CD4-positive, alpha-beta T cell (primary cell): Measurements from ENCODE around the gene CTNNA2. TPM values are rescaled to one million over a fixed set of nuclear protein-coding genes. Genes with fewer than 3 reads are reported as not detected.

Experiments used
- ATAC-seq: fragments of 200-7000 bp; cut with Tn5 transposase; one replicate; pipeline ENCODE4 v1.10.0; 2022; ENCODE audit warnings: mild to moderate bottlenecking; ENCODE audit not compliant: poor library complexity
- CTCF ChIA-PET: fragments of 350-600 bp; sonication (Branson Sonifier 250); formaldehyde crosslinking; loops from one replicate; lab custom pipeline; 2021; ENCODE audit warnings: antibody characterized with exemption, inconsistent platforms; lab: Charles Lee
- POLR2A ChIA-PET: fragments of 350-600 bp; sonication (Branson Sonifier 250); formaldehyde crosslinking; loops from one replicate; lab custom pipeline; 2021; ENCODE audit warnings: antibody characterized with exemption, inconsistent platforms; lab: Charles Lee
- DNase-seq, 14 experiments: peaks; one replicate each; pipeline ENCODE4 v3.0.0-alpha.2; 2013 to 2020; ENCODE audit warnings: mixed read lengths in 2 of 14
- H3K27ac ChIP-seq, 2 donors: one replicate each; pipeline versions ENCODE4 v1.5.1 to v1.7.0; 2013; ENCODE audit warnings: low read length in 2 of 2, low read depth in 1 of 2, mild to moderate bottlenecking in 1 of 2
- H3K27me3 ChIP-seq, 2 experiments: 1 replicate in 1 of 2; 2 replicates in 1 of 2; pipeline versions ENCODE4 v1.6.1 to v1.7.0; 2013; ENCODE audit warnings: low read length in 2 of 2, control low read depth in 1 of 2, mild to moderate bottlenecking in 1 of 2, moderate library complexity in 1 of 2; ENCODE audit not compliant: insufficient read depth in 2 of 2, control insufficient read depth in 1 of 2
- H3K36me3 ChIP-seq: one replicate; pipeline ENCODE4 v1.6.1; 2013; ENCODE audit warnings: low read length, control low read depth; ENCODE audit not compliant: insufficient read depth
- H3K4me1 ChIP-seq: one replicate; pipeline ENCODE4 v1.6.1; 2013; ENCODE audit warnings: low read length, control low read depth; ENCODE audit not compliant: insufficient read depth
- H3K4me3 ChIP-seq: one replicate; pipeline ENCODE4 v1.5.1; 2013; ENCODE audit warnings: mild to moderate bottlenecking, low read length, moderate library complexity
- H3K9me3 ChIP-seq, 2 experiments: 1 replicate in 1 of 2; 2 replicates in 1 of 2; pipeline versions ENCODE4 v1.6.1 to v1.7.0; 2013; ENCODE audit warnings: low read length in 2 of 2, mild to moderate bottlenecking in 2 of 2, control low read depth in 1 of 2, moderate library complexity in 1 of 2; ENCODE audit not compliant: control insufficient read depth in 1 of 2, insufficient read depth in 1 of 2
- H3K27ac Mint-ChIP-seq: one replicate; pipeline ENCODE4 v1.8.0; 2020; ENCODE audit warnings: mixed read lengths
- H3K27me3 Mint-ChIP-seq: one replicate; pipeline ENCODE4 v1.8.0; 2021; ENCODE audit warnings: mixed read lengths
- H3K36me3 Mint-ChIP-seq: one replicate; pipeline ENCODE4 v1.8.0; 2021; ENCODE audit warnings: low read depth, mixed read lengths
- H3K4me1 Mint-ChIP-seq: one replicate; pipeline ENCODE4 v1.8.0; 2021; ENCODE audit warnings: low read depth, mixed read lengths
- H3K4me3 Mint-ChIP-seq: one replicate; pipeline ENCODE4 v1.8.0; 2020; ENCODE audit warnings: mild to moderate bottlenecking, mixed read lengths
- H3K9me3 Mint-ChIP-seq: one replicate; pipeline ENCODE4 v1.8.0; 2020; ENCODE audit warnings: mixed read lengths
- CTCF ChIP-seq: fragments of 200-600 bp; IDR thresholded peaks from one replicate; pipeline ENCODE4 v1.8.0; 2022; ENCODE audit warnings: antibody characterized with exemption, mild to moderate bottlenecking
- intact Hi-C, 2 experiments: fragments of 100-400 bp; cut with DNase I in 1 of 2; cut with micrococcal nuclease in 1 of 2; formaldehyde crosslinking; loops; one replicate each; pipeline versions ENCODE4 v1.15.1 to v1.9.0; 2023 to 2025; cut with DNase I, micrococcal nuclease
- total RNA-seq, 174 experiments: library from RNA in 2 of 174; stranded (reverse) in 2 of 174; gene quantifications; one replicate each; pipeline ENCODE4 v1.2.3 and lab custom pipeline; 2021 to 2026

The CTNNA2 gene
- total RNA-seq, 2 experiments from 2014 or later = not detected

- Histone ChIP-seq H3K4me1 (no peaks in the 10 kb centered on the region), H3K27me3 (no peaks in the 10 kb centered on the region), H3K9me3 (no peaks in the 10 kb centered on the region), H3K36me3 (no peaks in the 10 kb centered on the region), H3K27ac (no peak overlapping the region), H3K4me3 (no peak overlapping the region)
- POLR2A ChIA-PET = no interaction called here
- ATAC-seq (no peak), DNase-seq (no peak)
- intact Hi-C loops = no loop called here
- Mint-ChIP-seq H3K4me3 (no peak overlapping the region), H3K9me3 (peaks cover 10% of the 10 kb centered on the region), H3K4me1 (no peaks in the 10 kb centered on the region), H3K27me3 (no peaks in the 10 kb centered on the region), H3K27ac (no peak overlapping the region), H3K36me3 (no peaks in the 10 kb centered on the region)
- CTCF ChIA-PET = no interaction called here
- TF ChIP-seq CTCF = no peak
Measured at GRCh38 chr2:79916285-79916684, 403.4 kb downstream of the CTNNA2 start.

- Mint-ChIP-seq H3K27ac (no peak overlapping the region), H3K4me1 (no peaks in the 10 kb centered on the region), H3K27me3 (no peaks in the 10 kb centered on the region), H3K36me3 (no peaks in the 10 kb centered on the region), H3K9me3 (peaks cover 6% of the 10 kb centered on the region), H3K4me3 (no peak overlapping the region)
- no peaks in the 10 kb centered on the region for H3K4me1 ChIP-seq
- ATAC-seq = no peak
- no peak for DNase-seq
- no peaks in the 10 kb centered on the region for H3K9me3 ChIP-seq
- H3K36me3 ChIP-seq = no peaks in the 10 kb centered on the region
- intact Hi-C loops = no loop called here
- no peak overlapping the region for H3K4me3 ChIP-seq
- ChIA-PET CTCF (no interaction called here), POLR2A (no interaction called here)
- TF ChIP-seq CTCF = no peak
- H3K27me3 ChIP-seq = no peaks in the 10 kb centered on the region
- H3K27ac ChIP-seq = no peak overlapping the region
Measured at GRCh38 chr2:79920512-79921076, 407.7 kb downstream of the CTNNA2 start.

- Histone ChIP-seq H3K27ac (no peak overlapping the region), H3K4me3 (no peak overlapping the region), H3K9me3 (no peaks in the 10 kb centered on the region), H3K27me3 (no peaks in the 10 kb centered on the region), H3K36me3 (no peaks in the 10 kb centered on the region), H3K4me1 (no peaks in the 10 kb centered on the region)
- intact Hi-C loops = no loop called here
- CTCF ChIA-PET = no interaction called here
- TF ChIP-seq CTCF = no peak
- POLR2A ChIA-PET = no interaction called here
- H3K4me1 Mint-ChIP-seq = no peaks in the 10 kb centered on the region
- H3K4me3 Mint-ChIP-seq = no peak overlapping the region
- H3K36me3 Mint-ChIP-seq = no peaks in the 10 kb centered on the region
- H3K9me3 Mint-ChIP-seq = no peaks in the 10 kb centered on the region
- DNase-seq (no peak), ATAC-seq (no peak)
- H3K27me3 Mint-ChIP-seq = no peaks in the 10 kb centered on the region
- H3K27ac Mint-ChIP-seq = no peak overlapping the region
Measured at GRCh38 chr2:79929624-79930023, 416.8 kb downstream of the CTNNA2 start.
